Hepatic stellate cell (primary cell): ENCODE measurements around the gene AGMO.

ENCODE experiments used
- DNase-seq: peaks from one replicate; pipeline ENCODE4 v3.0.0; 2011; ENCODE audit warnings: low spot score

The AGMO gene

DNA sequence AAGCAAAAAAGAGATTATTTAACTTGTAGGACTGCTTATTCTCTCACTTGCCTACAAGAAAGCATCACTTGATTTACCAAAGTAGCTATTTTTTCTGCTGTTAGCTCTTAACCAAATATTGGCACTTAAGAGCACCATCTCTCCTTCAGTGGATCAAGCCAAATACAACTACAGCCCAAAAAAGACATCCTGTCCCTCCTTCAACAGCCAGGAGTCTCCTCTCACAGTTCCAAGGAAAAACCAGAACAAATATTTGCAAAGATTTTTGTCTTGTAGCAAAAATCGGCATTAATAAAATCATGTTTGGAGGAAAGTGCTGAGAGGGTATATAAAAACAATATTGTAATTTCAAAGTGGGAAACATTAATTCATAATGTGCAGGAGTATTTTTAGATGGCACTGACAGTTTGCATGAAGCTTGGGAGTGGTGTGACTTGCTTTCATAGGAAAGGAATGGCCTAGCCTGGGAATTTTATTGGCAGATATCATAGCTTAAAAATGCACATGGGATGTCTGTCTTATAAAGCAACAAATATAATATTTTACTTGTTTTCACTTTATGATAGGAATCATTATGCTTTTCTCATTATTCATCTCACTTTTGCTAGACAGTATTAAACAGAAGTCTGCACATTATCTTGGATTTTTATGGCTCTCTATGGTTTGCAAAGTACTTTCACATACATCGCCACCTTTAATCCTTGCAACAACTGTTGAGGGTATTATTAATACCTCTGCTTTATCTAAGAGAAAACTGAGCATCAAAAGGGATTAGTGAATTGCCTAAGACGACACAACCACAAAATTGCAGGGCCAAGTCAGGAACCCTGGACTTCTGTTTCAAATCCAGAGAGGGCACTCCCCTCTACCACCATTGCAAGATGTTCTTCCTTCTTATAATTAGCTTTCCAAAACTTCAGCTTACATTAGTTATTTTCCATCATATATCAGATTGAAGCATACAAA lies 103.5 kb downstream of the AGMO start:
- DNase-seq = no peak

DNA sequence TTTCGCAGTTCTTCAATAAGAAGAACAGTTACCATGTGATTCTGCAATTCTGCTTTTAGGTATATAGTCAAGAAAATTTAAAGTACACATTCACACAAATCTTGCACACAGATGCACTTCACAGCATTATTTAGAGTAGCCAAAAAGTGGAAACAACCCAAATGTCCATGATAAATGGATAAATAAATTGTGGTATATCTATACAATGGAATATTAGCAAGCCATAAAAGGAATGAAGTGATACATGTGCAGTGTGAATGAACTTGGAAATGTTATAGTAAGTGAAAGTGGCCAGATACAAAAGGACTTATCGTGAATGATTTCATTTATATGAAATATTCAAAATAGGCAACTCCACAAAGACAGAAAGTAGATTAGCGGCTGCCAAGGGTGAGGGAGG lies 109.1 kb downstream of the AGMO start:
- no peak for DNase-seq

DNA sequence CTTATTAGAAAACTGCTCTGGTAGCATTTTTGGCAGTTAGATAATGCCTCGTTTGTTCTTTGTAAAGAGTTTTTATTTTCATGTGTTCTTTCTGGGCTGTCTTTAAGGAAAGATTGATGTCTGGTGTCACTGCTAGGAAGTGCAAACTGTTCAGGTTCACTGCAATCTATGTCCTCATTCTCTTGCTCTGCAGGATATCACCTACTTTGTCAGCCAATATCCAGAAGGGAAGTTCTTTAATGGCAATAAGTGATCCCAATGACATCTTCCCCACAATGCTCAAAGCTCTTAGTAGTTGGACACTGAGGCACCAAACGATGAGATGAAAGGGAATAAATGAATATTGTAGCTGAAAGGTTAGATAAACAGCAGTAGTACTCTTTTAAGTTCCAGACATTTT lies 115.1 kb downstream of the AGMO start:
- no peak for DNase-seq

DNA sequence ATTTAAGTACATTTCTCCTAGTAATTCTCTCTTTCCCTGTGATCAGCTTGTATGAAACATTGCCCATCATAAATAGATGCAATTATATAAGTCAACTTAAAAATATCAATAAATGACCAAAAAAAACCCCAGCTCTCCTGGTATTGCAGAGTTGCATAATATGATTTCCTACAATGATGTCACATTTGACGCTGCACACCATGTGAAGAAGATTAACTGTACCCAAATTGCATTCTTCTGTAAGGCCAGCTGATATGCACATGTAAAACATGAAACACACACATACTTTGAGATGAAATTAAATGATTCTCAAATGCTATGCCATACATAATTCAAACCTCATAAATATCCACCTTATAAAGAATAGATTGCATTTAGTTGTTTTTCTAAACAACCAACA lies 115.5 kb downstream of the AGMO start:
- no peak for DNase-seq

DNA sequence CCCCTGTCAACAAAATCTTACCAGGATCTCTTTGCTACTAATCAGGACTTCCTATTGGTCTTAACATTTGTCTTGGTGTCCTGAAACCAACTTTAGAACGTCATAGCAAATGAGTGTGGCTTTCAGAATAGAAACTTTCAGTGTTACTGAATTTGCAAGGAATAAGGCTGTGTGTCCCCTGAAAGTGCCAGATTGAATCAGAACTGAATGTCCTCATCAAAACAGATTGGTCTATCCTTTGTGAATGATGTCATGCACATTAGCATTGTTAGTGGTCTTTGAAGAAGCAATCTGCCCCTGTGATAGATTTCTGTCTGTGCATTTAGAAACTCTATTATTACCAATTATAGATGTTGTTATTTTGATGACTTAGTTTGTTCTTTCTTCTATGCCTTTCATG lies 119.9 kb downstream of the AGMO start:
- no peak for DNase-seq

DNA sequence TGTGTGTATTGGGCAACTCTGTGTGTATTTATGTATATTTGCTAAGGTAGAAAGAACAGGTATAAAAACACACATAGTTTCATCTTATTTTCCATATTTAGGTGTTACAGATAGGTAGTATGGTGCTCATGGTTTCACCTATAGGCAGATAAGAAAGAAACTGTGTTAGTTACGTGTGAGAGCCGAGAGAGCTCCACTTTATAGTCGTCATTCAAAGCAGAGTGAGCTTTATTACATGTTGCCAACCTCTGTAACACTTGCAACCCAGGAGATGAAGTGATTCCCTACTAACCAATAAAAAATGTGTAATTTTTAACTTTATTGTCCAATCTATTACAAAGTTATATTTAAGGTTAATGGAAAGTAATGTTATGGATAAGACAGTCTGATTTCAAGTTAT lies 121.3 kb downstream of the AGMO start:
- no peak for DNase-seq

DNA sequence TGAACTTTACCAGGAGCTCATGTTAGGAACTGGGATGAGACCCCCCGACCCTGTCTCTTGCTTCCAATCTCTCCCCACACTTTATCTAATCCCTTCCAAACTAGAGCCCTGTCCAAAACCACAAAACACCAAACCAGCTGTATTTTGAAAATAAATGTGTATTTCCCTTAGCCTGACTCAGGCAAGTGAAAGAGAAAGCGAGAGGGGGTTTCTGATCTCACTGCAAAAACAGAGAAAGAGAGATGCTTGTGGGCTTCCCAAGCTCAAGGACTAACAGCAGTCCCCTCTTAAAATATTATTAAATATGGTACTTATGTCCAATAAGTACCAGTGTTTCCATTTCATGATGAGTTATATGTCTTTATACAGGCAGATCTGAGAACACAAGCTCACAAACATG lies 122.0 kb downstream of the AGMO start:
- no peak for DNase-seq

DNA sequence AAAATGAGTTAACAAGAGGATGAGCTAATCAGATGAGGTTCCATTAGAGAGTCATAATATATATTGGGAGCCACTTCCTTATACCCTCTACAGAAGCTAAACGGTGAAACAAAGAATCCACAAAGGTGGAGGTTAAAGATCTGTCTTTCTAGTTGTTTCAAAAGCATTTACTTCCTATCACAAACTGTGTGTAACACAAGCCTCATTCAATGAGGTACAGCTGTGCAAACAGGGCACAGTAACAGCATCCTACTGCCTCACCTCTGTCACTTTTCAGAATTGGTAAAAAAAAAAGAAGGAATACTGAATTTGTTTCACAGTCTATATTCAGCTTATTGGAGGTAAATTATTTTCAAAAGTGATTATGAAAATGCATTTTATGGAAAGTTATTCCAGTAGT lies 128.7 kb downstream of the AGMO start:
- no peak for DNase-seq

DNA sequence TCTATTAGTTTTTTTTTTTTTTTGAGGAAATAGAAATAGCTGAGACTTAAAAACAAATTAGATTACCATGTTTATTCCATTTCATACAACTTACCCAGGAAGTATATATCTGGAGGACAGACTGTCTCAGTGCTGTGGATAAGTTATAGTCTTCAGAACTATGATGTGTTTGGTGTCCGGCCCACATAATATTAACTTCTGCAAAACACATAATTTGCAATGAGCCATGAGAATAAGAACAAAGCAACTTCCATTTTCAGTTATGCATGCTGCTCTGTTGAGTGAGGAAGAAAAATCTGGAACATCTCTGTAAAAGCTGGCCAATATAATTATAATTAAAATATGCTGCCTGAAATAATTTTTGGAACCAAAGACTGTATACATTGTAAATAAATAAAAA lies 130.9 kb downstream of the AGMO start:
- DNase-seq = no peak

DNA sequence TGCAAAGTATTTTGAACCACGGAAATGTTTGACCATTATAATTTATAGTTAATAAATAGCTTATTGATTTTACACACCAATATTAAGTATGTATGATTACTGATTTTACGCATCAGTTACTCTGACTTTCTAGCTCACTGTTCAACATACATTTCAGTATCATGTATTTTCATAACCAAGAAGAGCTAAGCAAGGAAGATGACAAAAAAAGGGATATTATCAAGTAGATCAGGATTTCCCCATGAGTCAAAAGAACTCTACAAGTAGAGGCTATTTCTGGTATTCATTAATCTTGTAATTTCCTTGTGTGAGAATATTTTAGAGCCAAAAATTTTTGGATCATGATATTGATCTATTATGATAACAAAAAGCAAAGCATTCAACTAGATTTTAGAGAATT lies 131.6 kb downstream of the AGMO start:
- no peak for DNase-seq

DNA sequence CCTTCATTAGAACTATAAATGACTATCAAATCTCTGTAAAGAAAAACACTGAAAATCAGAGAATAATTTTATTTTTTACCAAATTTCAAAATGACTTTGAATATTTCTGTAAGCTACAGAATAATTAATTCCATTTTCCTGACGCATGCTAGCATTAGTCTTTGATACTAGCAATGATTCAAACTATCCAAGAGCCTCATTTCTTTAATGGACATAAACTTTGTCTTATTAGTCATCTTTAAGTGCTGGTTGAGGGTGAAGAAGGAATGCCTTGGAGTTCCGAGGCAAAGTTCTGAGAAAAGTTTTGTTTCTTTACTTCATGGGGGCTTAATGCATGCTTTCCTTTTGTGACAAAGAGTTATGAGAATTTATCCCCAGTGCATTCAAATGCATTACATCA lies 137.3 kb downstream of the AGMO start:
- peak; percentile 5 for DNase-seq

DNA sequence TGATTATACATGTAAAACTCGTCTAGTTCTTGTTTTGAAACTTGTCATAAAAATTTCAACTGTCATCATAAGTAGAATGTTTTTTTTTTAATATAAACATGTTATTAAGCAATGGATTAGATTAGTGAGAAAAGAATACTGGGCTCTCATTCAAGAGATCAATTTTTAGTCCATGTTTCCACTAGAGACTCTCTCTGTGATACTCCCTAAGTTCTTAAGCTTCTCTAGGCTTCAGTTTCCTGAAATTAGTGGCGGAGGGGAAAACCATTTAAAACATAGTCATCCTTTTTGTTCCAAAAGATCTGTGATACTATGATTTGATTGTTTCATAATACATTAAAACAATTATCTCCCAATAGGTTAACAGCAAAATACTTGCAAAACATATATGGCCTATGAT lies 142.2 kb downstream of the AGMO start:
- DNase-seq = no peak

DNA sequence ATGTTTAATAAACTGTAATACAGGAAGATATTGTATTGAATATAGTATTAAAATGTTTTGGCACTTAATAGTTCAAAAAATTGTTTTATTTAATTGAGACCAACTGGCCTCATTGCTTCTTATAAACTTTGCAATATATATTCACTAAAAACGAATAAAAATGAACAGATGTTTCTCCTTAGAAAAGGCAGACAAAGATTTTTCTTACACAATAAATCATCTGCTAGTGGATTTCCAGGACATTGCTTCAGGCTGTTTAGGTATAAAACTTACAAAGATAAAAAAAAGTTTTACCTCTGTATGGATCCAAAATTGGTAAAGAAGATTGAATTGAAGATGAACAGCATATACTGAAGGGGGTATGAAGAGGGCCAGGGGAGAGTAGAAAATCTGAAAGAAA lies 143.6 kb downstream of the AGMO start:
- DNase-seq = no peak

DNA sequence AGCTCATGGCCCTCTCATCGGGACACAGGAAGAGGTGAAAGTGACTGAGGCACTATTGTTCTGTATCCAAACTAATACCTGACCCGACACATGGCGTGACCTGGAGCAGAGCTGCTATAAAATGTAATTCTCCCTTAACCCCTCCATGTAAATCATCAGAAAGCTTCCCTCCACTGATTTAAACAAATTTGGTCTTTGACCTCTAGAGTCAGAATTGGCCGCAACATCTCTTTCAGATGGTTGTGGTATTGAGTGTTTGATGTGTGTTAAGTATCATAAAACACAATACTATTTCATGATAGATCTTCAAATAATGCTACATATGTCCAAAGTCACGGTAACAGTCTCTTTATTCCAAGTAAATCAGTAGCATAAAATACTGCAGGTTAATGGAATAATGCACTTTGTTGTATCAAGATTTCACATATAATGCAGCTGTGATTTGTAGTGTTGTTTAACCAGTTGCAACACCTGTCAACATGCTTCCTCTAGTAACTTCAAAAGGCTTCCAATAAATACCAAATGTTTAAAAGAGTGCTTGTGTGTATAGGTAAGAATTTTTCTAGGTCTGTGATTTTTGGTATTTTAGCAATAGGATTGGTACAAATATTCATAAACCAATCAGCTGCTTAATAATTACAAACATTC lies 144.3 kb downstream of the AGMO start:
- DNase-seq = no peak

DNA sequence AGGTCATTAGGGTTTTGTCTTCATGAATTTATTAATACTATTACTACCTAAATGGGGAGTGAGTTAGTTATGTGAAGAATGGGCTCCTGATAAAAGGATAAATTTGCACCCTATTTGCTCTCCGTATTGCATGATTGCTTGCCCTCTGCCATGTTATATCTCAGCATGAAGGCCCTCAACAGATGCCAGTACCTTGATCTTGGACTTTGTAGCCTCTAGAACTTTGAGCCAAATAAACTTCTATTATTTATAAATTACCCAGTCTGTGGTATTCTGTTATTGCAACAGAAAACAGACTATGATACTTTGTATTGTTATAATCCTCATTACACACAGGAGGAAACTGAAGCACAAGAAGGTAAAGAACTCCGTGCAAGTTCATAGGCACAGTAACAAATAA lies 150.8 kb downstream of the AGMO start:
- no peak for DNase-seq

DNA sequence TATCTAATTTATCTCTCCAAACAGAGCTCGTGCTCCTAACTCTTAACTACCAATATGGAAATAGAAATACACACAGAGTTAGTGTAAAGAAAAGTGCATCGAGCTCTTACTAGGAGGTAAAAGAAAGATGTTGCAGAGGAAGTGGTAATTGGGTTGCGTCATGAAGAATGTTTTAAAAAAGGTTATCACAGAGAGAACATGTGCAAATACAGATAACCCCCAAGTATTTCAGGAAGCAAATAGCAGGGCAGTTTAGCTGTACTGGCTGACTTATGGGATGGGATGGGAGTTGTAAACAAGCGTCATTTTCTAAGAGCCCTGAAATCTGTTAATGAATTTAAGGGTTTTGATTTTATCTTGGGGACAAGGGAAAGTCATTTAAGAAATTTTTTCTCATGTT lies 153.9 kb downstream of the AGMO start:
- DNase-seq = no peak

DNA sequence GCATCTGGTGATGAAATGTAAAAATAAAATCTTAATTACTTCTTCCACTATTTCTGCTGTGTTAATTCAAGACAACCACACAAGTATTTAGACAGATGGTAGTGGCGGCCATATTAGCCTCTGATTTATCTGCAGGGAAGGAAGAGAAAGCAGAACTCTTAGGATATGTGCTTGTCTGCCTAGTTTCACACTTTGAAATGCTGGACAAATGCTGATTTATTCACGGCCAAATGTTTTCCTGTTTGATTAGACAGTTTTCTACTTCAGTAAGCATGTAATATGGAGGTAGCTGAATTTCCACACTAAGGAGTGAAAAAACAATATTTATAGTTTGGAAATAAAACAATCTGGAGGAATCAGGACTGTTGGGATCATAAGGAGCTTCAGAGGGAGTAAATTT lies 158.1 kb downstream of the AGMO start:
- no peak for DNase-seq

DNA sequence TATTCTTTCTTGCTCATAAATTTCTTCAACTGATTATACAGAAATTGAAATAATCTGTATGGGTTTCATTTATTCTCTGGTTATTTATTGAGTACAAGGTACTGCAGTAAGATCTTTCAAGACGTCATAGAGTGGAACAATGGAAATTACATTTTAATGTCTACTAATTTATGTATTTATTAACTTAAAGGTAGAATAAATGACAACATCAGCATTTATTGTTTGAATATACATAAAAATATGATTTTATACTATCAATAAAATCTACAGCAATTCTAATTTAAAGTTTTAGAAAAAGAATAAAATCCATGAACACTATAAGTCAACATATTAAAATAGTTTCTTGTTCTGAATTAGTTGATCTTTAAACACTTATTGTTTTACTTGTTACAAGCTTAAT lies 158.5 kb downstream of the AGMO start:
- no peak for DNase-seq

DNA sequence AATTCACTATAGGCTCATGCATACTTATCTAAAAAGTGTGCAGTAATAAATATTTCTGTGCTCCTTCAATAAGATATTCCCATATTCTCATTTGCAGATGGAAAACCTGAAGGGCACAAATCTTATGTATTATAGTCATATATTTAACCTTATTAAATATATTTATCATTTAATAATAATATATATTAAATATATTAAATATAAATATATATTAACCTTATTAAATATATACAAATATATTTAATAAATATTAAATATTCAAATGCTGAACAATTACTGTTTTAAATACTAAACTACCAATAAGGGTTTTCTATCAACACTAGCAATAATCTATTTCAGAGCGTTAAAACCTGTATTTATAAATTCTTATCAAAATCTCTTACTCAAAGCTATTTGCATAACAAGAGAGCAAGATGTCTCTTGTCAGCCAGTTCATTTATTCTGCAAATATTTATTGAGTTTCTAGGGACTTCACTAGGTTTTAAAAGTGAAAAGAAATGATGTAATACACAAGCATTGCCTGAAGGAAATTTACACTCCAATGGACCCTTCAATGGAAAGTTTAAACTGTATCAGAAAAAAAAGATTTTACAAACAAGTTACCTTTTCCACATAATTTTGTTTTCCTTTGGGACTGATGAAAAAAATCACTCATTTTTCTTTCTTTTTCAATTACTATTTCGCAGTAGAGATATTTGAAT lies 159.2 kb downstream of the AGMO start:
- DNase-seq = no peak

DNA sequence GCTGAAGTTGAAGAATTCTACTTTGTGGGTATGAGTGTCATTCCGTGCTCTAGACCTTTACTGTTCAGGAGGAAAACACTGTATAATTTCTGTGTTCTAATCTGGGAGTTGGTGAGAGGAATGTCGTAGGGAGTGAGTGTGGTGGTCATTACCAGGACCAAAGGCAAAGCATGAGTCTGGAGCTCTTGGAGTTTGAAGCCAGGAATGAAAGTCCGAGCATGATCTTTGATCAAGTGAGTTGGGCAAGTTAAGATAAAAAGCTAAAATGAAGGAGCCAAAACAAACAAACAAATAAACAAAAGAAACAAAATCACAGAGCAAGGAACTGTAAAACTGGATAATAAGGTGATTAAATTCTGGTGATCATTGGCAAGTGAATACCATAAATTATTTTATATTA lies 161.4 kb downstream of the AGMO start:
- DNase-seq = no peak

DNA sequence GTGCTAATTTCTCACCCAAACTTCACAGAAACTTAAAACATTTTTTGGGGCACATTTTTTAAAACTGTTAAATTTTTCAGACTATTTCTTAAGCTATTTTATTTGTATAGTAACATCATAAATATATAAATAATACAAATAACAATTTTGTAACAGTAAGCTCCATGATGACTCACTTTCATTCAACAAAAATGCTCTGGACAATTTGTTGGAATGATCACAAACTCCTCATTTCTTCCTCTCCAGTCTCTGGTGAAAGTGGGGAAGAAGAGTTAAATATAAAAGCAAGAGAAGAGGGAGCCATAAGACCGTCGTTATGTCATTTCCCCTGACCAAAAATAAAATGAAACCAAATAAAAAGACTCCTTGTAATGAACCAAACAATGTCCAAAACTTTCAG lies 162.4 kb downstream of the AGMO start:
- DNase-seq = peak; percentile 6

DNA sequence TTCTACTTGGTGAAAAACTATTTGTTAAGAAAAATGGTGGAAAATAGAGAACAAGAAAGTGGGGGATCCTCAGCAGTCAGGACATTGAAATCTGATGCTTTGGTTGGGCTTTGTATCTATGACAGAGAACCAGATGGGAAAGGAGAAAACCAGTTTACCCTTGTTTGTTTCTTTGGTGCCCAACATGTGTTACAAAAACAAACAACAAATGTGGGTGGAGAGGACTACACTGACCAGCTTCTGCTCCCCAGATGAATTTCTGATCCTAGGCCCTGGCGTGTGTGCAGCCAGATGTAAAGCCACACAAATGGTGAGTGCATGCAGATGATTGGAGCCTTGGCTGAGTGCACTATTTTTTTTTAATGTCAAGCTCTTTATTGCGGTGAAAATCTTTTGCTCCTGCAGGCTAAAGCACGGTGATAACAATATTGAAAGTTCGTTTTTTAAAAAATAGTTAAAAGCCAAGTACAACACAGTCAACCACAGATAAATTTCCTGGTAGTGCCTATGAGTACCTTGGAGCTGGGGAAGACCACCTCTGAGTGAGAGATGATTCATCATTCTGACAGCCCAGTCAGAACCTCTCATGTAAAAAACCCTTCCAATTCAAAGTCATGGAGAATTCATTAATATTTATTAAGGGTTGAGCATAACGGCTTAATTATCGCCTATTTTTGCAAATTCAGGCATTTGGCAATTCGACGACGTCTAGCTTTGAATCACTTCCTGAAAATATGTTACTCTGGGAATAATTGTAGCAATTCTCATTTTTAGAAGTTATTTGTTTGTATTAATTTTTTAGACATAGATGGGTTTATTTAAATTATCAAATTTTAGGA lies 163.7 kb downstream of the AGMO start:
- DNase-seq = no peak
